Activated naive CD8-positive, alpha-beta T cell treated with anti-CD3 and anti-CD28 coated beads, Interleukin-2, amount 50 U/mL, for 24 hours (primary cell): ENCODE data around the gene NDUFS4.
"Not testable (repeated sequence)": the region's sequence is repeated elsewhere in the genome, so short reads cannot be mapped to it uniquely, and the experiment has no call there.

Source experiments
- ATAC-seq: fragments of 150-1000 bp; cut with Tn5 transposase; one replicate; pipeline ENCODE4 v1.10.0; 2021
- DNase-seq: peaks from one replicate; pipeline ENCODE4 v3.0.0; 2021
- H3K27ac Mint-ChIP-seq: one replicate; pipeline ENCODE4 v1.8.0; 2021; ENCODE audit warnings: mild to moderate bottlenecking, mixed read lengths
- H3K27me3 Mint-ChIP-seq: one replicate; pipeline ENCODE4 v1.8.0; 2021; ENCODE audit warnings: mixed read lengths
- H3K36me3 Mint-ChIP-seq: one replicate; pipeline ENCODE4 v1.8.0; 2021; ENCODE audit warnings: low read depth, mixed read lengths
- H3K4me1 Mint-ChIP-seq: one replicate; pipeline ENCODE4 v1.8.0; 2021; ENCODE audit warnings: mixed read lengths
- H3K4me3 Mint-ChIP-seq: one replicate; pipeline ENCODE4 v1.8.0; 2021; ENCODE audit warnings: mild to moderate bottlenecking, moderate library complexity, mixed read lengths
- H3K9me3 Mint-ChIP-seq: one replicate; pipeline ENCODE4 v1.8.0; 2021; ENCODE audit warnings: mixed read lengths

Gene NDUFS4

GRCh38 chr5:53649352-53649751 lies 88.9 kb downstream of the NDUFS4 start:
- no peak for ATAC-seq

GRCh38 chr5:53660573-53660972 lies 100.1 kb downstream of the NDUFS4 start:
- DNase-seq, H3K4me3 Mint-ChIP-seq, ATAC-seq, H3K27ac Mint-ChIP-seq, H3K4me1 Mint-ChIP-seq, H3K27me3 Mint-ChIP-seq: not testable (repeated sequence)
- Mint-ChIP-seq H3K9me3 (peaks cover 16% of the 10 kb centered on the region), H3K36me3 (peaks cover 62% of the 10 kb centered on the region)

More at GRCh38 chr5:53649352-53649751, 88.9 kb downstream of the NDUFS4 start:
- Mint-ChIP-seq H3K4me1 (no peaks in the 10 kb centered on the region), H3K27ac (no peak overlapping the region), H3K4me3 (no peak overlapping the region), H3K36me3 (peaks cover 39% of the 10 kb centered on the region), H3K9me3 (peaks cover 7% of the 10 kb centered on the region), H3K27me3 (no peaks in the 10 kb centered on the region)
- DNase-seq, result no peak

GRCh38 chr5:53665313-53665712 lies 104.9 kb downstream of the NDUFS4 start:
- not testable (repeated sequence) for ATAC-seq, H3K4me1 Mint-ChIP-seq, DNase-seq, H3K27me3 Mint-ChIP-seq, H3K27ac Mint-ChIP-seq, H3K9me3 Mint-ChIP-seq, H3K4me3 Mint-ChIP-seq
- peaks cover 58% of the 10 kb centered on the region for H3K36me3 Mint-ChIP-seq

GRCh38 chr5:53667621-53668020 lies 107.2 kb downstream of the NDUFS4 start:
- Mint-ChIP-seq H3K36me3 (peaks cover 57% of the 10 kb centered on the region), H3K9me3 (peaks cover 6% of the 10 kb centered on the region), H3K27me3 (no peaks in the 10 kb centered on the region), H3K4me3 (no peak overlapping the region), H3K4me1 (no peaks in the 10 kb centered on the region), H3K27ac (no peak overlapping the region)
- ATAC-seq (no peak), DNase-seq (no peak)

GRCh38 chr5:53671447-53671846 lies 111.0 kb downstream of the NDUFS4 start:
- DNase-seq (no peak), ATAC-seq (no peak)
- Mint-ChIP-seq H3K27me3 (no peaks in the 10 kb centered on the region), H3K4me1 (no peaks in the 10 kb centered on the region), H3K9me3 (peaks cover 11% of the 10 kb centered on the region), H3K27ac (no peak overlapping the region), H3K4me3 (no peak overlapping the region), H3K36me3 (peaks cover 45% of the 10 kb centered on the region)

- Mint-ChIP-seq H3K4me1 (no peaks in the 10 kb centered on the region), H3K27me3 (no peaks in the 10 kb centered on the region), H3K9me3 (peaks cover 20% of the 10 kb centered on the region), H3K36me3 (peaks cover 62% of the 10 kb centered on the region), H3K27ac (no peak overlapping the region), H3K4me3 (no peak overlapping the region)
- DNase-seq (no peak), ATAC-seq (no peak)
Measured at GRCh38 chr5:53674121-53674520, 113.7 kb downstream of the NDUFS4 start.

- Mint-ChIP-seq H3K36me3 (peaks cover 72% of the 10 kb centered on the region), H3K4me3 (no peak overlapping the region), H3K4me1 (no peaks in the 10 kb centered on the region), H3K27ac (no peak overlapping the region), H3K9me3 (peaks cover 37% of the 10 kb centered on the region), H3K27me3 (no peaks in the 10 kb centered on the region)
- no peak for DNase-seq
- ATAC-seq, result no peak
Measured at GRCh38 chr5:53677632-53678031, 117.2 kb downstream of the NDUFS4 start.

GRCh38 chr5:53678981-53679660 lies 118.7 kb downstream of the NDUFS4 start:
- Mint-ChIP-seq H3K27me3 (no peaks in the 10 kb centered on the region), H3K27ac (no peak overlapping the region), H3K36me3 (peaks cover 75% of the 10 kb centered on the region), H3K4me1 (no peaks in the 10 kb centered on the region), H3K4me3 (no peak overlapping the region), H3K9me3 (peaks cover 36% of the 10 kb centered on the region)
- no peak for DNase-seq
- no peak for ATAC-seq

- ATAC-seq (no peak), DNase-seq (no peak)
- no peak overlapping the region for H3K4me3 Mint-ChIP-seq
- H3K27ac Mint-ChIP-seq, result no peak overlapping the region
- no peaks in the 10 kb centered on the region for H3K4me1 Mint-ChIP-seq
- H3K9me3 Mint-ChIP-seq, result peaks cover 30% of the 10 kb centered on the region
- no peaks in the 10 kb centered on the region for H3K27me3 Mint-ChIP-seq
- H3K36me3 Mint-ChIP-seq, result peaks cover 77% of the 10 kb centered on the region
Measured at GRCh38 chr5:53681079-53681478, 120.6 kb downstream of the NDUFS4 start.

GRCh38 chr5:53691014-53691413 lies 130.6 kb downstream of the NDUFS4 start:
- Mint-ChIP-seq H3K4me1 (no peaks in the 10 kb centered on the region), H3K36me3 (peaks cover 12% of the 10 kb centered on the region), H3K27me3 (no peaks in the 10 kb centered on the region), H3K4me3 (no peak overlapping the region), H3K27ac (no peak overlapping the region), H3K9me3 (peaks cover 56% of the 10 kb centered on the region)
- ATAC-seq (no peak), DNase-seq (no peak)

- H3K4me3 Mint-ChIP-seq, result no peak overlapping the region
- H3K4me1 Mint-ChIP-seq, result no peaks in the 10 kb centered on the region
- no peaks in the 10 kb centered on the region for H3K36me3 Mint-ChIP-seq
- no peaks in the 10 kb centered on the region for H3K27me3 Mint-ChIP-seq
- no peak overlapping the region for H3K27ac Mint-ChIP-seq
- ATAC-seq (no peak), DNase-seq (no peak)
- H3K9me3 Mint-ChIP-seq, result peaks cover 55% of the 10 kb centered on the region
Measured at GRCh38 chr5:53694520-53695022, 134.1 kb downstream of the NDUFS4 start.

- H3K9me3 Mint-ChIP-seq, result peaks cover 51% of the 10 kb centered on the region
- not testable (repeated sequence) for H3K27ac Mint-ChIP-seq, H3K27me3 Mint-ChIP-seq, H3K4me3 Mint-ChIP-seq, DNase-seq, ATAC-seq, H3K36me3 Mint-ChIP-seq, H3K4me1 Mint-ChIP-seq
Measured at GRCh38 chr5:53710405-53710804, 150.0 kb downstream of the NDUFS4 start.

- Mint-ChIP-seq H3K27me3 (no peaks in the 10 kb centered on the region), H3K36me3 (no peaks in the 10 kb centered on the region), H3K9me3 (peaks cover 52% of the 10 kb centered on the region), H3K4me3 (no peak overlapping the region), H3K27ac (no peak overlapping the region), H3K4me1 (no peaks in the 10 kb centered on the region)
- DNase-seq (no peak), ATAC-seq (no peak)
Measured at GRCh38 chr5:53712327-53712726, 151.9 kb downstream of the NDUFS4 start.

- H3K27me3 Mint-ChIP-seq, result no peaks in the 10 kb centered on the region
- ATAC-seq, result no peak
- H3K9me3 Mint-ChIP-seq, result peaks cover 46% of the 10 kb centered on the region
- no peak for DNase-seq
- H3K4me1 Mint-ChIP-seq, result no peaks in the 10 kb centered on the region
- no peak overlapping the region for H3K4me3 Mint-ChIP-seq
- H3K36me3 Mint-ChIP-seq, result no peaks in the 10 kb centered on the region
- no peak overlapping the region for H3K27ac Mint-ChIP-seq
Measured at GRCh38 chr5:53713978-53714666, 153.7 kb downstream of the NDUFS4 start.

- no peak for ATAC-seq
- Mint-ChIP-seq H3K27ac (no peak overlapping the region), H3K9me3 (peaks cover 41% of the 10 kb centered on the region), H3K36me3 (no peaks in the 10 kb centered on the region), H3K27me3 (no peaks in the 10 kb centered on the region), H3K4me1 (no peaks in the 10 kb centered on the region), H3K4me3 (no peak overlapping the region)
- DNase-seq, result no peak
Measured at GRCh38 chr5:53714667-53715010, 154.2 kb downstream of the NDUFS4 start.
